Nasal cavity respiratory epithelium epithelial cell of viscerocranial mucosa (primary cell): Measurements from ENCODE around the gene SPDYE16. TPM values are rescaled to one million over a fixed set of nuclear protein-coding genes. Genes with fewer than 3 reads are reported as not detected.

Source experiments
- total RNA-seq: library from RNA; depleted of rRNA; stranded (reverse); fragments of >200 nt; gene quantifications from 2 replicates; pipeline ENCODE4 v1.2.3, GENCODE V29; 2014

SPDYE16 gene, protein sequence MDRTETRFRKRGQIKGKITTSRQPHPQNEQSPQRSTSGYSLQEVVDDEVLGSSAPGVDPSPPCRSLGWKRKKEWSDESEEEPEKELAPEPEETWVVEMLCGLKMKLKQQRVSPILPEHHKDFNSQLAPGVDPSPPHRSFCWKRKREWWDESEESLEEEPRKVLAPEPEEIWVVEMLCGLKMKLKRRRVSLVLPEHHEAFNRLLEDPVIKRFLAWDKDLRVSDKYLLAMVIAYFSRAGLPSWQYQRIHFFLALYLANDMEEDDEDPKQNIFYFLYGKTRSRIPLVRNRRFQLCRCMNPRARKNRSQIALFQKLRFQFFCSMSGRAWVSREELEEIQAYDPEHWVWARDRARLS
- not detected in 2 replicates for total RNA-seq

DNA sequence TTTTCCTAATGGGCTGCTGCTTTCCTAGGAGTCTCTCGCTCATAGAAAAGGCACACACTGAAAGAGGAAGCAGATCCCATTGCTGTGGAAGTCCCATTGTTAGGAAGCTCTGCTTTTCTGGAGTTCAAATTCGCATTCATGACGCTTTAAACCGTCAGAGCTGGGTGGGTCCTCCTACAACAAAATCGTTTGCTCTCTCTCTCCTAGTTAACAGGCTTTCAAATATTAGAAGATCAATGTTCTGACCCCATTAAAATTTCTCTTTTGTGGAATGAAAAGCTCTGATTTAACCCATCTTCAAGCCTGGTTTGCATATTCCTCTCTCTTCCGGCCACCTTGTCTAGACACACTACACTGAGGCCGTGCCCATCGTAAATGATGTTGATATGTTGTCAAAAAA is at the start of gene SPDYE16:
TSS of gene SPDYE16 (minus strand) at position 101 of the 400 bp plus-strand sequence. CDS start 1,838 bp downstream, outside the sequence.

DNA sequence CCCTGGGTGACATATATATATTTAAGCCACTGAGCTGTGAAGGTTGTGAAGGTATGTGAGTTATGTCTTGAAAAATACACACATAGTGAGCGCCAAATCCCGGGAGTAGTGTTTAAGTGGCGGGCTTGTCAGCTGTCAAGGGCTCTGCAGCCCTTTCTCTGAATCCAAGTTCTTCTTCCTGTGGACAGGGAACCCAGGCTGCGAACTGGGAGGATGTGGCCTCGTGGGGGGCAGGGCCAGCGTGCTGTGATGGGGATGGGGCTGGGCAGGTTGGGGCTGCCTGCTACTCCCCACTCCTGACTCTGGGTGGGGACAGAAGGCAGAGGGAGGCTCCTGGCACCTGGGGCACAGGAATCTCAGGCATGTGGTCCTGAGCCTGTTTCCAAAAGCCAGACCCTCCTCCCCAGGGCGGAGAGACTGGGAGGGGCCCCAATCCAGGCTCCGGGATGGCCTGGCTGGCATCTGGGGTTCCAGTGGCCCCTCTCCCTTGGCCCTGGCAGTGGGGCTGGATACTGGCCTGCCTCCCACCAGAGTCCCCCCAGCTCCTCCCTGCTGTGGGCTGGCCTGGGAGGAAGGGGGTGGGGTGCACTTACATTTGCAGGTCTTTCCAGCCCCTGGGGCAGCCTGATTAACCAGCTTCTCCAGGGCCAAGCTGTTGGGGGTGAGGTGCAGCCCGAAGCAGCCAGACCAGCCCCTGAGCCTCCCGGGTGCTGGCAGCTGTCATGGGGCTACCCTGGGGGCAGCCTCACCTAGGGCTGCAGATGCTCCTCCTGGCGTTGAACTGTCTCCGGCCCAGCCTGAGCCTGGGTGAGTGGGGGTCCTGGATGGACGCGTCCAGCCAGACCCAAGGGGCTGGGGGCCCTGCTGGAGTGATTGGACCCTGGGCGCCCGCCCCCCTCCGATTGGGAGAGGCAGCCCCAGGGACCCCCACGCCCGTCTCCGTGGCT is 32.9 kb downstream of the SPDYE16 start, which contains the start of gene UPK3B:
TSS of gene UPK3B (plus strand) at position 622 of the 947 bp plus-strand sequence. CDS start at position 723, 101 bp downstream.

Other genes starting within 250 kb of the SPDYE16 start
- gene HSPB1, start 240.6 kb downstream of the SPDYE16 start, total RNA-seq: 91.9 and 557 TPM in 2 replicates
- gene YWHAG, start 184.3 kb downstream of the SPDYE16 start, total RNA-seq: 149 and 260 TPM in 2 replicates
- 1.0 and 17.3 TPM in 2 replicates for gene SSC4D, start 133.6 kb downstream of the SPDYE16 start, total RNA-seq
- gene ZP3, start 118.3 kb downstream of the SPDYE16 start, total RNA-seq: 19.1 and 19.4 TPM in 2 replicates
- gene DTX2, start 81.6 kb downstream of the SPDYE16 start, total RNA-seq: 14.4 and 32.6 TPM in 2 replicates
- gene UPK3B, start 32.7 kb downstream of the SPDYE16 start, total RNA-seq: 1.4 and 6.7 TPM in 2 replicates
- 1.3 and 2.1 TPM in 2 replicates for gene POMZP3, start 84.0 kb upstream of the SPDYE16 start, total RNA-seq